ENCODE data around the gene KCNIP4. TPM values are rescaled to one million over a fixed set of nuclear protein-coding genes. Genes with fewer than 3 reads are reported as not detected.

KCNIP4 gene
- polyA plus RNA-seq, 1 donor (not counting 4 experiments of a cell fraction or from before 2014, with no cell fraction given) = 0.07 TPM

DNA sequence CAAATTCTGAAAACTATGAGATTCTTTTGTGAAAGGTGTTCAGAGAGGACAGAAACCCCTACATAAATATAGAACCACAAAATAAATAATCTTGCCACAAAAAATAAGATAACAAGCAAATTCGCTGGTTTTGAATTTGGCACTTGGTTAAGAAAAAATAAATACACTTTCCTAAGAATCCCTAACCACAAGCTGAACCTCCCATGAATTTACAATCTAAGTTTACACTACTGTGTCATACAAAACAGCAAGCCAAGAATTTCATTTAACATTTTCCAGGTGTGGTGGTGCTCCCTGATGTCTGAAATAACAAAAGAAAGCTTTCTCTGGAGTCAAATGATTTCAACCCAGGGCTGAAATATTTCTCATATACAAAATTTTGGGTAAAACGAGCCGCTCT lies 121.0 kb downstream of the KCNIP4 start:
- TF ChIP-seq EZH2 (IDR thresholded peaks at IDR 0.05; ENCODE audit: low read length) = no peak
- TF ChIP-seq, protein P1, sequence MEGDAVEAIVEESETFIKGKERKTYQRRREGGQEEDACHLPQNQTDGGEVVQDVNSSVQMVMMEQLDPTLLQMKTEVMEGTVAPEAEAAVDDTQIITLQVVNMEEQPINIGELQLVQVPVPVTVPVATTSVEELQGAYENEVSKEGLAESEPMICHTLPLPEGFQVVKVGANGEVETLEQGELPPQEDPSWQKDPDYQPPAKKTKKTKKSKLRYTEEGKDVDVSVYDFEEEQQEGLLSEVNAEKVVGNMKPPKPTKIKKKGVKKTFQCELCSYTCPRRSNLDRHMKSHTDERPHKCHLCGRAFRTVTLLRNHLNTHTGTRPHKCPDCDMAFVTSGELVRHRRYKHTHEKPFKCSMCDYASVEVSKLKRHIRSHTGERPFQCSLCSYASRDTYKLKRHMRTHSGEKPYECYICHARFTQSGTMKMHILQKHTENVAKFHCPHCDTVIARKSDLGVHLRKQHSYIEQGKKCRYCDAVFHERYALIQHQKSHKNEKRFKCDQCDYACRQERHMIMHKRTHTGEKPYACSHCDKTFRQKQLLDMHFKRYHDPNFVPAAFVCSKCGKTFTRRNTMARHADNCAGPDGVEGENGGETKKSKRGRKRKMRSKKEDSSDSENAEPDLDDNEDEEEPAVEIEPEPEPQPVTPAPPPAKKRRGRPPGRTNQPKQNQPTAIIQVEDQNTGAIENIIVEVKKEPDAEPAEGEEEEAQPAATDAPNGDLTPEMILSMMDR (optimal IDR thresholded peaks at IDR 0.05 in 1 of 3, IDR thresholded peaks at IDR 0.05 in 1 of 3, conservative IDR thresholded peaks at IDR 0.05 in 1 of 3; ENCODE audit: extremely low read depth in 1 of 3, insufficient read depth in 2 of 3, low read length in 3 of 3) = no peak
- Histone ChIP-seq H2AFZ (ENCODE audit: control insufficient read depth, low read length) (no peak overlapping the region), H4K20me1 (ENCODE audit: control insufficient read depth, extremely low read depth, insufficient read depth, low read length) (no peaks in the 10 kb centered on the region), H3K9ac (ENCODE audit: control insufficient read depth, extremely low read depth, insufficient read depth, low read length) (no peak overlapping the region), H3K27me3 (ENCODE audit: control insufficient read depth, extremely low read depth, insufficient read depth, low read length) (no peaks in the 10 kb centered on the region), H3K27ac (ENCODE audit: control insufficient read depth, insufficient read depth, low read length) (no peak overlapping the region), H3K9me1 (ENCODE audit: control insufficient read depth, extremely low read depth, insufficient read depth, low read length) (no peaks in the 10 kb centered on the region), H3K4me2 (ENCODE audit: control insufficient read depth, extremely low read depth, insufficient read depth, low read depth, low read length) (no peak overlapping the region), H3K79me2 (ENCODE audit: control insufficient read depth, insufficient read depth, low read length) (no peaks in the 10 kb centered on the region), H3K4me3 (ENCODE audit: control insufficient read depth in 2 of 3, extremely low read depth in 1 of 3, insufficient read depth in 2 of 3, low read depth in 1 of 3, low read length in 3 of 3) (no peak overlapping the region), H3K36me3 (ENCODE audit: control insufficient read depth in 2 of 2, extremely low read depth in 1 of 2, insufficient read depth in 2 of 2, low read length in 2 of 2) (no peaks in the 10 kb centered on the region), H3K9me3 (ENCODE audit: control insufficient read depth, low read depth, low read length) (no peaks in the 10 kb centered on the region), H3K4me1 (ENCODE audit: control insufficient read depth, extremely low read depth, insufficient read depth, low read length) (no peaks in the 10 kb centered on the region)
- FAIRE-seq (no peak), DNase-seq (ENCODE audit: low read depth, low spot score) (no peak)
- dilution Hi-C loops (cut with MboI; ENCODE audit: extremely low pct_ligation_motif_present, low sequenced_read_pairs) = no loop called here

DNA sequence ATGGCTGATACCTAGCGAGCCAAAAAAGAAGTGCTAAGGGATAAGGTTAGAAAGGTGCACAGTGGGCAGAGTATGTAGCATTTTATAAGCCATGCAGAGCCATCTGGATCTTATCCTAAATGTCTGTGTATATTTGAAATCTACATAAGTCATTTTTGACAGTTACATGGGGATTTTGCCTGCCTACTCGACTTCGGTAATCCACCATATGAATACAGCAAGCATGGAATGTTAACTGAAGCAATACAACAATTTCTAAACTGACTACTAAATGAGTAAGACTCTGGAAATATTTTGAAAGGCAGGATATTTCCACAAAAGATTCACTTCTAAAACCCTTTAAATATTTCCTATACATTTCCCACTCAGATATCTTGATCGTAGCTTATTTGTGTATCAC lies 122.5 kb downstream of the KCNIP4 start:
- Histone ChIP-seq H3K79me2 (ENCODE audit: control insufficient read depth, insufficient read depth, low read length) (no peaks in the 10 kb centered on the region), H3K4me2 (ENCODE audit: control insufficient read depth, extremely low read depth, insufficient read depth, low read depth, low read length) (no peak overlapping the region), H3K27me3 (ENCODE audit: control insufficient read depth, extremely low read depth, insufficient read depth, low read length) (no peaks in the 10 kb centered on the region), H3K36me3 (ENCODE audit: control insufficient read depth in 2 of 2, extremely low read depth in 1 of 2, insufficient read depth in 2 of 2, low read length in 2 of 2) (no peaks in the 10 kb centered on the region), H3K27ac (ENCODE audit: control insufficient read depth, insufficient read depth, low read length) (no peak overlapping the region), H3K9me3 (ENCODE audit: control insufficient read depth, low read depth, low read length) (no peaks in the 10 kb centered on the region), H3K4me3 (ENCODE audit: control insufficient read depth in 2 of 3, extremely low read depth in 1 of 3, insufficient read depth in 2 of 3, low read depth in 1 of 3, low read length in 3 of 3) (no peak overlapping the region), H3K9me1 (ENCODE audit: control insufficient read depth, extremely low read depth, insufficient read depth, low read length) (no peaks in the 10 kb centered on the region), H2AFZ (ENCODE audit: control insufficient read depth, low read length) (no peak overlapping the region), H4K20me1 (ENCODE audit: control insufficient read depth, extremely low read depth, insufficient read depth, low read length) (no peaks in the 10 kb centered on the region), H3K9ac (ENCODE audit: control insufficient read depth, extremely low read depth, insufficient read depth, low read length) (no peak overlapping the region), H3K4me1 (ENCODE audit: control insufficient read depth, extremely low read depth, insufficient read depth, low read length) (no peaks in the 10 kb centered on the region)
- no peak for DNase-seq (ENCODE audit: low read depth, low spot score)
- TF ChIP-seq, protein P1 (optimal IDR thresholded peaks at IDR 0.05 in 1 of 3, IDR thresholded peaks at IDR 0.05 in 1 of 3, conservative IDR thresholded peaks at IDR 0.05 in 1 of 3; ENCODE audit: extremely low read depth in 1 of 3, insufficient read depth in 2 of 3, low read length in 3 of 3) = no peak
- no peak for TF ChIP-seq EZH2 (IDR thresholded peaks at IDR 0.05; ENCODE audit: low read length)
- no peak for FAIRE-seq
- dilution Hi-C loops (cut with MboI; ENCODE audit: extremely low pct_ligation_motif_present, low sequenced_read_pairs) = no loop called here

Data from keratinocyte (primary cell).